Spleen (tissue), 7 donors: ENCODE measurements around the gene SNCAIP.

Experiments
- POLR2A ChIP-seq, 3 donors: fragments of 450-650 bp; IDR thresholded peaks; one replicate each; pipeline ENCODE4 v1.5.1; 2017; ENCODE audit warnings: antibody characterized with exemption in 3 of 3, mild to moderate bottlenecking in 1 of 3
- POLR2AphosphoS5 ChIP-seq, 3 donors: sonication (generic); formaldehyde crosslinking; IDR thresholded peaks; one replicate each; pipeline ENCODE4 v1.5.1; 2017; ENCODE audit warnings: antibody characterized with exemption in 3 of 3
- TF ChIP-seq, protein P1 (sequence below), 11 experiments: fragments of 200-600 bp in 7 of 11; fragments of 450-650 bp in 4 of 11; sonication (generic) in 4 of 11; IDR thresholded peaks in 8 of 11; conservative IDR thresholded peaks in 3 of 11; 1 replicate in 7 of 11; 2 replicates in 4 of 11; pipeline versions ENCODE4 v1.4.0 to v1.8.0; 2016 to 2021; ENCODE audit warnings: antibody characterized with exemption in 11 of 11, inconsistent platforms in 4 of 11, mild to moderate bottlenecking in 1 of 11
- donor health status: DM: no; HTN: no; CAD: no; lungs with moderate emphysema.
- donor health status: DM: no; HTN: no; CAD: no.
- donor health status: DM: no; HTN: no; CAD: no.

DNA sequence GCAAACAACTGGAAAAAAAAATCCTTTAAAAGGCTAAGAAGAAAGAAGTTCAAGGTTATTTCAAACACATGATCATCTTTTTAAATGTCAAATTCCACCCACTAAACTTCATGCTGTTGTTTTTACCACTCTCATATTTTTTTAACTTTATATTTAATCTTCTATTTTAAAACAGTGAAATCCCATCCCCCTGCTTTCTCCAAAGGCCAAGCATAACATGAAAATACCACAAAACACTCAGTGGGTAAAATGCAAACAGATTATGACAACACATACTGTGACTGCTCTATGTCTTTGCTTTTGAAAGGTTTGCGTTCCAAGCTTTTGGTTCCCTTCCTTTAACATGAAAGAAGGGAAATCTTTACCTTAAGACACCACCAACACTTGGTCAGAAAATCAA lies 127.6 kb downstream of the SNCAIP start:
- TF ChIP-seq, protein P1, sequence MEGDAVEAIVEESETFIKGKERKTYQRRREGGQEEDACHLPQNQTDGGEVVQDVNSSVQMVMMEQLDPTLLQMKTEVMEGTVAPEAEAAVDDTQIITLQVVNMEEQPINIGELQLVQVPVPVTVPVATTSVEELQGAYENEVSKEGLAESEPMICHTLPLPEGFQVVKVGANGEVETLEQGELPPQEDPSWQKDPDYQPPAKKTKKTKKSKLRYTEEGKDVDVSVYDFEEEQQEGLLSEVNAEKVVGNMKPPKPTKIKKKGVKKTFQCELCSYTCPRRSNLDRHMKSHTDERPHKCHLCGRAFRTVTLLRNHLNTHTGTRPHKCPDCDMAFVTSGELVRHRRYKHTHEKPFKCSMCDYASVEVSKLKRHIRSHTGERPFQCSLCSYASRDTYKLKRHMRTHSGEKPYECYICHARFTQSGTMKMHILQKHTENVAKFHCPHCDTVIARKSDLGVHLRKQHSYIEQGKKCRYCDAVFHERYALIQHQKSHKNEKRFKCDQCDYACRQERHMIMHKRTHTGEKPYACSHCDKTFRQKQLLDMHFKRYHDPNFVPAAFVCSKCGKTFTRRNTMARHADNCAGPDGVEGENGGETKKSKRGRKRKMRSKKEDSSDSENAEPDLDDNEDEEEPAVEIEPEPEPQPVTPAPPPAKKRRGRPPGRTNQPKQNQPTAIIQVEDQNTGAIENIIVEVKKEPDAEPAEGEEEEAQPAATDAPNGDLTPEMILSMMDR (IDR thresholded peaks at IDR 0.05 in 8 of 11, conservative IDR thresholded peaks at IDR 0.05 in 3 of 11): no peak
- TF ChIP-seq POLR2A (IDR thresholded peaks at IDR 0.05) (no peak), POLR2AphosphoS5 (IDR thresholded peaks at IDR 0.05) (no peak)
